ENCODE results near the gene SPATA21. TPM values are rescaled to one million over a fixed set of nuclear protein-coding genes. Genes with fewer than 3 reads are reported as not detected.
"Not testable (repeated sequence)": the region's sequence is repeated elsewhere in the genome, so short reads cannot be mapped to it uniquely, and the experiment has no call there.

SPATA21 gene
- total RNA-seq, 1 experiment from 2014 or later, result not detected

- no peak for DNase-seq (ENCODE audit: low read depth)
Observed at GRCh38 chr1:16385659-16386453, 51.4 kb downstream of the SPATA21 start.

GRCh38 chr1:16383888-16384287 lies 53.3 kb downstream of the SPATA21 start:
- DNase-seq (ENCODE audit: low read depth), result no peak

GRCh38 chr1:16380868-16381267 lies 56.4 kb downstream of the SPATA21 start:
- DNase-seq (ENCODE audit: low read depth), result no peak

DNA sequence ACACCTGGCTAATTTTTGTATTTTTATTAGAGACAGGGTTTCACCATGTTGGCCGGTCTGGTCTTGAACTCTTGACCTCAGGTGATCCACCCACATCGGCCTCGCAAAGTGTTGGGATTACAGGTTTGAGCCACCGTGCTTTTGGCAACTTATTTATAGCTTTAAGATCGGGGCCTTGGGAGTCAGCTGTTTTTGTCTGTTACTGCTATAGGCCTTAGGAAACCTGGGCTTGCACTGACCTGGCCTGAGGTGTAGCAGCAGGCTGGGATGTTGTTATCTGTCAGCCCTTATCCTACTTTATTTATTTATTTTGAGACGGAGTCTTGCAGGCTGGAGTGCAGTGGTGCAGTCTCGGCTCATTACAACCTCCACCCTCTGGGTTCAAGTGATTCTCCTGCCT lies 58.8 kb downstream of the SPATA21 start:
- DNase-seq (ENCODE audit: low read depth), result no peak

GRCh38 chr1:16376971-16377370 lies 60.3 kb downstream of the SPATA21 start:
- no peak for DNase-seq (ENCODE audit: low read depth)

- no peak for DNase-seq (ENCODE audit: low read depth)
Observed at GRCh38 chr1:16375521-16376340, 61.5 kb downstream of the SPATA21 start.

DNA sequence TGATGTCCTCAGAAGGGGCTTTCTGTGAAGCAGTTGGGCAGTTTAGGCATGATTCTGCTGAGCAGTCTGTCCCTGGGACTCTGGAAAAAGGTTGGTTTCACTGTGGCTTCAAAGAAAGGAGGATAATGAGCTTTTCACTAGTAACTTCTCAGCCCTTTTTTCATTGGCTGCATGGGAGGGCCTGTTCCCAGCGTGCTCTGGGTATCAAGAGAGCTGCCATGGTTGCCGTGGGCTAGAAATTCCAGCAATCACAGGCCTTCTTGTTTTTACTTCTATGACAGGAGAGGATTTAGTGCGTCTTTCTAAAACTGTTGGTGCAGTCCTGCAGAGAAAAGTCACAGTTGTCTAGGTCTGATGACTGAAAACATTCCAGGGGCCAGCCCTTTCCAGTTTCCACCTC lies 63.0 kb downstream of the SPATA21 start:
- no peak for DNase-seq (ENCODE audit: low read depth)

- no peak for DNase-seq (ENCODE audit: low read depth)
Observed at GRCh38 chr1:16372535-16373285, 64.5 kb downstream of the SPATA21 start.

GRCh38 chr1:16371725-16372124 lies 65.5 kb downstream of the SPATA21 start:
- no peak for DNase-seq (ENCODE audit: low read depth)

GRCh38 chr1:16369821-16370220 lies 67.4 kb downstream of the SPATA21 start:
- no peak for DNase-seq (ENCODE audit: low read depth)

DNA sequence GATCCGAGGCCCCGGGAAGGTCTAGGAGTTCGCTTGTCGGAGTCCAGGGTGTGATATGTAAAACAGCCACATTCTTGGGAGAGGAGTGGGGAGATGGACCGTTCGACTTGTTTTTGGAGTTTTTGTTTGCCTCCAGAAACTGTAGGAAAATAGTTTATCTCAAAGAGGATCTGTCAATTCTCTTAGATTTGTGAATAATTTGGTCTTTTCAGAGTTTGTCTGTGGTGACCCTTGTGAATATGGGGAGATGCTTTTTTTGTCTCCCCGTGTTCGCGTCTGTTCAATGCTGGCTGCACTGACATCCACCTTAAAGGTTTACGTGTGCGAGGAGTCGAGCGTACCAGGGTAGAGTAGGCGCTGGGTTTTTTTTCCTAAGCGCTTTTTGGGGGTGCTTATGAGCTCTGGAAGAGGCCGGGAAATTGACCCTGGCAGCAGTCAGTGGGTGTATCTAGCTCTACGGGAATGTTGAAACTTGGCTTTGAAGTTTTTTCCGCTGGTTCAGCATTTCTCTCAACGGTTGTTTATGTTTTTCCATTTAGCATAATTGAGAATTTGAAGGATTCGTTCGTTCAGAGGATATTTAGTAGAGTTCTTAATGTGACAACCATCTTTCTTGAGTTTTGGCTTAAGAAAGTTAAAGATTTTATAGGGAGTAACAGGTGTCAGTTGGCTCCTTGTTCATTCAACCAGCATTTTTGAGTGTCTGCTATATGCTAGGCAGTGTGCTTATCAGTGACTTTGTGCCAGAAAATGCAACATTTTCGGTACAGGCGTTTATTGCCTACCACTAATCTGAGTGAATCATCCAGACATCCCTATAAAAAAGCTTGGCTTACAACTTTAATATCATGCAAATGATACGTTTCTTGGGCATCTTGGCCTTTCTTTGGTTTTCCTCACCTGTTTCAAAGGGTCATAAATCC lies 69.0 kb downstream of the SPATA21 start:
- DNase-seq (ENCODE audit: low read depth), result peak; percentile 70

GRCh38 chr1:16367258-16367967 lies 69.8 kb downstream of the SPATA21 start:
- peak; percentile 84 for DNase-seq (ENCODE audit: low read depth)

DNA sequence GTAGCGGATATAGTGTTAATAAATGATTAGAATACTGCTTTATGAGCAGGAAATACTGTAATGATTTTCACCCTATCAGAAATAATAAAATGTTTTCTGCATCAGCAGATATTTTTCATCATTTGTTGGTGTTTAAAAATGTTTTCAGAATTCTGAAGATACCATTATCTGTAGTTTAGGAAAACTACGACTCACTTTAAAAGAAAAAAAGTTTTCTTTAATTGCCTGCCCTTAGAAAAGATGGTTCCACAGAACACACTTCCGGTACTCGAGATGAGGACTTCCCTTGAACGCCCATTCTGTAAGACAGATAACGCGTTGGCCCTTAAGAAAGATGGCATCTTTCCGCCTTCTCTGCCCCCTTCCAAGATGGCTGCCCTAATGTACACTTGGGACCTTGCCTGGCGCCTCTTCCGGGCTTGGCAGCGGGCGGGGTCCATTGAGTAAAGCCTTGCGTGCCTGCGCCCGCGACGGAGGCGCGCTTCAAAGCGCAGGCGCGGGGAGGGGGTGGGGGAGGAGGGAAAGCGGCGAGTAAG lies 70.4 kb downstream of the SPATA21 start, which contains the start of gene SZRD1:
Gene SZRD1 (plus strand): TSS at position 521 of the 536 bp plus-strand sequence. CDS start 16 bp downstream, outside the sequence.
- DNase-seq (ENCODE audit: low read depth), result peak; percentile 99

DNA sequence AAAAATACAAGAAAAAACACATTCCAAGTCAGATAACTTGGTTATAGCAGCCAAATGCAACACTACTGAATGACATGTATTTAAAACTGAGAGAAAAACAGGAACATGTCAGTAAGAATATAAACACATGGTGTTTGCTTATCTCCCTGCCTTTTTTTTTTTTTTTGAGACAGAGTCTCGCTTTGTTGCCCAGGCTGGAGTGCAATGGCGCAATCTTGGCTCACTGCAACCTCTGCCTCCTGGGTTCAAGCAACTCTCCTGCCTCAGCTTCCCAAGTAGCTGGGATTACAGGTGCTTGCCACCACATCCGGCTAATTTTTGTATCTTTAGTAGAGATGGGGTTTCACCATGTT lies 72.1 kb downstream of the SPATA21 start:
- not testable (repeated sequence) for DNase-seq (ENCODE audit: low read depth)

- DNase-seq (ENCODE audit: low read depth), result no peak
Observed at GRCh38 chr1:16356867-16357266, 80.4 kb downstream of the SPATA21 start.

DNA sequence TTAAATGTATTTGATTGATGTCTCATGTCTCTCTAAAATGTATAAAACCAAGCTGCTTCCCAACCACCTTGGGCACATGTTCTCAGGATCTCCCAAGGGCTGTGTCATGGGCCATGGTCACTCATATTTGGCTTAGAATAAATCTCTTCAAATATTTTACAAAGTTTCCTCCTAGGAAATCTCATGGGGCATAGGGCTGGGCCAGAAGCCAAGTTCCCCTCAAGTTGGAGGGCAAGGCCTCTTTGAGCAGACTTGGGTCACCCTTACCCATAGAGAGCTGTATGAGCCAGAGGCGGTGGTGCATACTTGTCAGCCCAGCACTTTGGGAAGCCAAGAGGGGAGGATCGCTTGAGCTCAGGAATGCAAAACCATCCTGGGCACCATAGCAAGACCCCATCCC lies 82.6 kb downstream of the SPATA21 start:
- DNase-seq (ENCODE audit: low read depth), result no peak

GRCh38 chr1:16352842-16353535 lies 84.2 kb downstream of the SPATA21 start:
- DNase-seq (ENCODE audit: low read depth), result no peak

GRCh38 chr1:16351994-16352841 lies 85.0 kb downstream of the SPATA21 start, which contains the start of gene FBXO42:
Gene FBXO42 (minus strand): TSS chr1:16352480. CDS start chr1:16315418, 37,062 bp downstream.
- DNase-seq (ENCODE audit: low read depth), result peak; percentile 86

Data from LHCN-M2 (cell line).